Vein endothelial cell (primary cell): ENCODE measurements around the gene TPMT. TPM values are rescaled to one million over a fixed set of nuclear protein-coding genes. Genes with fewer than 3 reads are reported as not detected.

Experiments
- total RNA-seq: library from RNA; depleted of rRNA; stranded (reverse); fragments of >200 nt; gene quantifications from 2 replicates; pipeline ENCODE4 v1.2.3, GENCODE V29; 2012

TPMT gene
- 8.8 and 11.9 TPM in 2 replicates for total RNA-seq

GRCh38 chr6:18154507-18155149, at the start of gene TPMT:
Gene TPMT (minus strand): TSS chr6:18155077. CDS start chr6:18149127, 5,950 bp downstream.

GRCh38 chr6:18155150-18155863, 430 bp upstream of the TPMT start, which contains the start of gene KDM1B:
Gene KDM1B (plus strand): TSS chr6:18155422. CDS start chr6:18159896, 4,474 bp downstream.

GRCh38 chr6:18122128-18123093, 32.5 kb downstream of the TPMT start, which contains the start of gene NHLRC1:
Gene NHLRC1 (minus strand): TSS chr6:18122677. CDS start chr6:18122606, 71 bp downstream.

Other genes with a start within 250 kb of the TPMT start
- 57.2 and 63.9 TPM in 2 replicates for gene KIF13A, start 167.4 kb downstream of the TPMT start, total RNA-seq
- 1.7 and 2.0 TPM in 2 replicates for gene NHLRC1, start 32.4 kb downstream of the TPMT start, total RNA-seq
- gene KDM1B, start 345 bp upstream of the TPMT start, total RNA-seq = 9.5 and 10.5 TPM in 2 replicates
- 75.1 and 103 TPM in 2 replicates for gene DEK, start 109.5 kb upstream of the TPMT start, total RNA-seq
- 75.1 and 108 TPM in 2 replicates for gene RNF144B, start 232.3 kb upstream of the TPMT start, total RNA-seq